Ovary (tissue), 9 donors: ENCODE results near the gene GDPGP1. TPM values are rescaled to one million over a fixed set of nuclear protein-coding genes. Genes with fewer than 3 reads are reported as not detected.

Experiments
- DNase-seq, 5 donors: peaks; one replicate each; pipeline ENCODE4 v3.0.0-alpha.2; 2019 to 2020
- H3K27ac ChIP-seq, 2 donors: fragments of 200-600 bp; one replicate each; pipeline versions ENCODE4 v1.5.1 to v1.8.0; 2019 to 2022
- H3K27me3 ChIP-seq: fragments of 200-600 bp; one replicate; pipeline ENCODE4 v1.8.0; 2022
- H3K36me3 ChIP-seq: fragments of 200-600 bp; sonication (generic); one replicate; pipeline ENCODE4 v1.5.1; 2019
- H3K4me1 ChIP-seq: one replicate; pipeline ENCODE4 v1.8.1; 2013; ENCODE audit warnings: mild to moderate bottlenecking, moderate library complexity; ENCODE audit not compliant: insufficient read depth
- H3K4me3 ChIP-seq: fragments of 200-600 bp; sonication (generic); one replicate; pipeline ENCODE4 v1.5.1; 2017
- H3K9me3 ChIP-seq, 2 donors: fragments of 200-600 bp in 1 of 2; sonication (generic) in 1 of 2; one replicate each; pipeline versions ENCODE4 v1.5.1 to v1.8.1; 2013 to 2019; ENCODE audit warnings: mild to moderate bottlenecking in 1 of 2, moderate library complexity in 1 of 2
- EP300 ChIP-seq: sonication (generic); formaldehyde crosslinking; IDR thresholded peaks from one replicate; pipeline ENCODE4 v1.6.1; 2017; ENCODE audit warnings: antibody characterized with exemption
- POLR2A ChIP-seq: fragments of 450-650 bp; IDR thresholded peaks from one replicate; pipeline ENCODE4 v1.6.1; 2017; ENCODE audit warnings: antibody characterized with exemption, mild to moderate bottlenecking, moderate library complexity
- WGBS, 3 donors: extraction: QIAGEN DNeasy Blood & Tissue Kit in 1 of 3; methylation state at CpG; one replicate each; pipeline versions ENCODE4 v1.1.5 to v1.1.7; 2013 to 2017; 5-methylcytosine and 5-hydroxymethylcytosine counted together
- intact Hi-C, 4 donors: fragments of 100-400 bp; cut with DNase I; formaldehyde crosslinking; loops; one replicate each; pipeline versions ENCODE4 v1.11.0 to v1.15.1; 2022 to 2023
- polyA plus RNA-seq, 2 donors: library from polyadenylated mRNA; stranded (reverse); fragments of 200-250 nt in 1 of 2; fragments of 350-450 nt in 1 of 2; fragmentation: Illumina TruSeq in 1 of 2; extraction: RNeasy Lipid Tissue Mini Kit (QIAGEN cat#74804) in 1 of 2; gene quantifications; one replicate each; pipeline ENCODE4 v1.2.3, GENCODE V29; 2013 to 2014
- total RNA-seq, 7 donors: library from RNA; depleted of rRNA in 2 of 7; stranded (reverse); fragments of >200 nt in 2 of 7; fragmentation: NEBNext Ultra II Directional in 3 of 7; extraction: Animal tissue kit (Norgen Biotek cat#: 25700) in 3 of 7; gene quantifications; one replicate each; pipeline versions ENCODE4 v1.1.0 to v1.2.4, GENCODE V29; 2016 to 2023
- TF ChIP-seq, protein P1 (sequence below), 3 donors: fragments of 450-650 bp in 2 of 3; fragments of 200-600 bp in 1 of 3; IDR thresholded peaks; one replicate each; pipeline versions ENCODE4 v1.5.1 to v1.8.0; 2016 to 2022; ENCODE audit warnings: antibody characterized with exemption in 3 of 3, mild to moderate bottlenecking in 1 of 3
- donor health status: DM: no; HTN: no; CAD: no; lungs with moderate emphysema.
- donor health status: DM: no; HTN: no; CAD: no.
- donor health status: Bipolar disorder and iron deficiency.
- donor health status: DM: yes; HTN: yes; CAD: no.
- donor health status: DM: no; HTN: no; CAD: no.
- donor health status: DM: yes; HTN: yes; CAD: no.

Gene GDPGP1
- total and polyA plus RNA-seq, 9 donors: 2.0 to 9.3 (median 5.8) TPM

- no peak overlapping the region for H3K4me3 ChIP-seq
- intact Hi-C loops: no loop called here
- H3K36me3 ChIP-seq: no peaks in the 10 kb centered on the region
- no peak overlapping the region for H3K27ac ChIP-seq
- H3K4me1 ChIP-seq: no peaks in the 10 kb centered on the region
- TF ChIP-seq, protein P1, sequence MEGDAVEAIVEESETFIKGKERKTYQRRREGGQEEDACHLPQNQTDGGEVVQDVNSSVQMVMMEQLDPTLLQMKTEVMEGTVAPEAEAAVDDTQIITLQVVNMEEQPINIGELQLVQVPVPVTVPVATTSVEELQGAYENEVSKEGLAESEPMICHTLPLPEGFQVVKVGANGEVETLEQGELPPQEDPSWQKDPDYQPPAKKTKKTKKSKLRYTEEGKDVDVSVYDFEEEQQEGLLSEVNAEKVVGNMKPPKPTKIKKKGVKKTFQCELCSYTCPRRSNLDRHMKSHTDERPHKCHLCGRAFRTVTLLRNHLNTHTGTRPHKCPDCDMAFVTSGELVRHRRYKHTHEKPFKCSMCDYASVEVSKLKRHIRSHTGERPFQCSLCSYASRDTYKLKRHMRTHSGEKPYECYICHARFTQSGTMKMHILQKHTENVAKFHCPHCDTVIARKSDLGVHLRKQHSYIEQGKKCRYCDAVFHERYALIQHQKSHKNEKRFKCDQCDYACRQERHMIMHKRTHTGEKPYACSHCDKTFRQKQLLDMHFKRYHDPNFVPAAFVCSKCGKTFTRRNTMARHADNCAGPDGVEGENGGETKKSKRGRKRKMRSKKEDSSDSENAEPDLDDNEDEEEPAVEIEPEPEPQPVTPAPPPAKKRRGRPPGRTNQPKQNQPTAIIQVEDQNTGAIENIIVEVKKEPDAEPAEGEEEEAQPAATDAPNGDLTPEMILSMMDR (IDR thresholded peaks at IDR 0.05): no peak
- no peak for TF ChIP-seq POLR2A
- no peak for TF ChIP-seq EP300
- H3K9me3 ChIP-seq: no peaks in the 10 kb centered on the region
- H3K27me3 ChIP-seq: no peaks in the 10 kb centered on the region
- DNase-seq: no peak
These were observed 52.7 kb downstream of the GDPGP1 start for GRCh38 chr15:90286678-90287077.

- Histone ChIP-seq H3K4me3 (no peak overlapping the region), H3K9me3 (no peaks in the 10 kb centered on the region), H3K27ac (no peak overlapping the region), H3K4me1 (no peaks in the 10 kb centered on the region), H3K36me3 (no peaks in the 10 kb centered on the region), H3K27me3 (no peaks in the 10 kb centered on the region)
- no peak for DNase-seq
- TF ChIP-seq, protein P1 (IDR thresholded peaks at IDR 0.05): no peak
- no peak for TF ChIP-seq POLR2A
- no peak for TF ChIP-seq EP300
- intact Hi-C loops: no loop called here
- WGBS, 3 donors: 42 to 56% (median 52%) methylated on average over 5 of the region's 5 CpGs
These were observed 53.1 kb downstream of the GDPGP1 start for GRCh38 chr15:90287101-90287500.

DNA sequence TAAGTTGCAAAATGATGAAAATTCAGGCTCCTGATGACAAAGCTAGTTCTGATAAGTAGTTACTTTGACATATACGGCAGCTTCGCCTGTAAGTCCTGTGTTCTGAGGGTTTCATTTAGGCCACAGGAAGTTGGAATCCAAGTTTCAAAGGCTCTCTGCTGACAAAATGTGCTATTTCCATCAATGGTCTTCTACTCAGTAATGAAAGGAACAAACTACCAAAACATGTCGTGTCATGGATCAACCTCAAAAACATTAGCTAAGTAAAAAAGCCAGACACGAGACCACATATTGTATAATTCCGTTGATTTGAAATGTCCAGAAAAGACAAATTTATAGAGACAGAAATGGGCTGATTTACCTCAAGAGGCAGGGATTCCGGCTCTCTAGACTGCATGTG lies 53.9 kb downstream of the GDPGP1 start:
- intact Hi-C loops: no loop called here
- no peaks in the 10 kb centered on the region for H3K27me3 ChIP-seq
- TF ChIP-seq, protein P1 (IDR thresholded peaks at IDR 0.05): no peak
- TF ChIP-seq POLR2A (no peak), EP300 (no peak)
- no peak for DNase-seq
- no peaks in the 10 kb centered on the region for H3K4me1 ChIP-seq
- no peak overlapping the region for H3K27ac ChIP-seq
- H3K9me3 ChIP-seq: no peaks in the 10 kb centered on the region
- 90 to 97% (median 92%) methylated on average over 6 of the region's 6 CpGs for WGBS, 3 donors
- H3K4me3 ChIP-seq: no peak overlapping the region
- no peaks in the 10 kb centered on the region for H3K36me3 ChIP-seq

DNA sequence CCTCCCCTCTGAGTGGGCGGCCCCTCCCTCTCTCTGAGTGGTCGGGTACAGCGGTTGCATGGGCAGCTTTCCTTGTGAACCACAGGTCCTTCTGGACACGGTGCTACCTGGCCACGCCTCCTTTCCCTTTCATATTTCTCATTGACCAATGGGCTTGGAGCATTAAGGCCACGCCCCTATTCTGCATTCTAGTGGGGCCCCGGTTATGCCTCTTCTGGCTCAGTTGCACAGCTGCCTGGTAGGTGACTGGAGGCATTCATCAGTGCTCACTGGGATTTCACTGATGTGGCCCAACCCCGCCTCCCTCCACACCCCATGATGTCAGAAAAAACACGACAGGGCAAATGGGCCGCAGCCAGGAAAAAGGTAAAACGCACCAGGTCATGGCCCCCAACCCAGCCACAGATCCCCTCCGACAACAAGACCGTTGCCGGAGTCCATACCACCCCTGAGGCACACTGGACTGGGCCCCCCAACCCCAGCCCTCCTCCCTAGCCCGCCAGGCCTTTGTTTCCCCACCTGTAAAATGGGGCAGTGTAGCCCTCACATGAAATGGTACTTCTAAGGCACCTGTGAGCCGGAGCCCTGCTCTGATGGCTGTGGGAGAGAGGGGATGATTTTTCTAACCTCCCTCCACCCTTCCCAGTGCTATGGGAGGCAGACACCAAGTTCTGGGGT lies 57.8 kb downstream of the GDPGP1 start:
- intact Hi-C loops: no loop called here
- Histone ChIP-seq H3K4me3 (no peak overlapping the region), H3K36me3 (no peaks in the 10 kb centered on the region), H3K27ac (no peak overlapping the region), H3K4me1 (no peaks in the 10 kb centered on the region), H3K27me3 (no peaks in the 10 kb centered on the region), H3K9me3 (no peaks in the 10 kb centered on the region)
- DNase-seq: no peak
- TF ChIP-seq EP300: no peak
- TF ChIP-seq, protein P1 (IDR thresholded peaks at IDR 0.05): no peak
- TF ChIP-seq POLR2A: no peak
- 75 to 78% (median 78%) methylated on average over 16 of the region's 16 CpGs for WGBS, 3 donors
